ENCODE measurements around the gene DCTD. TPM values are rescaled to one million over a fixed set of nuclear protein-coding genes. Genes with fewer than 3 reads are reported as not detected.

DCTD gene
- total RNA-seq, 1 donor, result 110 TPM

DNA sequence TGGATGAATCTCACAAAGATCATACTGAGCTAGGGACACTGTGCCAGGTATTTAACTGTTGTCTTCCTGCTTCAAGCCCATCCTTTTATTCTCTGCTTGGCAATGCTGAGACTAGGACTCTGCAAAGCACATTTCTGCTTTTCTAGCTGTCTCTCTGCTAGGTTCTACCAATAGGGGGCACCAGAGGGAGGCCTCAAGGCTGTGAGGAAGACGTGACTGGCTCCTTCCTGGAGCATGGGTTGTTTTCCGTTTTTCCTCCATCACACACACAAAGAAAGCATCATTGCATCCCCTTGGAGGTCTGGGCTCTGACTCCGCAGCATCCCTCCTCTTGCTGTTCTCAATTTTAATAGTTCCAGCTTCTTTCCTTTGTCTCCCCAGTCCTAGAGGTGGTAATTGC lies 10.9 kb upstream of the DCTD start:
- Histone ChIP-seq H3K4me2 (ENCODE audit: insufficient read depth, low read length) (no peak overlapping the region), H3K4me1 (ENCODE audit: insufficient read depth, low read length) (peaks cover 22% of the 10 kb centered on the region), H4K20me1 (ENCODE audit: insufficient read depth, low read length) (no peaks in the 10 kb centered on the region), H3K79me2 (ENCODE audit: insufficient read depth, low read length) (no peaks in the 10 kb centered on the region), H3K27me3 (ENCODE audit: insufficient read depth, low read length) (no peaks in the 10 kb centered on the region), H2AFZ (ENCODE audit: low read length) (no peak overlapping the region), H3K36me3 (ENCODE audit: insufficient read depth, low read length) (no peaks in the 10 kb centered on the region), H3K4me3 (ENCODE audit: insufficient read depth, low read length) (no peak overlapping the region), H3K27ac (ENCODE audit: low read depth, low read length) (peak overlapping the region; percentile 85), H3K9me3 (ENCODE audit: low read depth, low read length) (no peaks in the 10 kb centered on the region)
- DNase-seq (ENCODE audit: insufficient read length, low spot score, missing footprints), result no peak
- TF ChIP-seq, protein P1, sequence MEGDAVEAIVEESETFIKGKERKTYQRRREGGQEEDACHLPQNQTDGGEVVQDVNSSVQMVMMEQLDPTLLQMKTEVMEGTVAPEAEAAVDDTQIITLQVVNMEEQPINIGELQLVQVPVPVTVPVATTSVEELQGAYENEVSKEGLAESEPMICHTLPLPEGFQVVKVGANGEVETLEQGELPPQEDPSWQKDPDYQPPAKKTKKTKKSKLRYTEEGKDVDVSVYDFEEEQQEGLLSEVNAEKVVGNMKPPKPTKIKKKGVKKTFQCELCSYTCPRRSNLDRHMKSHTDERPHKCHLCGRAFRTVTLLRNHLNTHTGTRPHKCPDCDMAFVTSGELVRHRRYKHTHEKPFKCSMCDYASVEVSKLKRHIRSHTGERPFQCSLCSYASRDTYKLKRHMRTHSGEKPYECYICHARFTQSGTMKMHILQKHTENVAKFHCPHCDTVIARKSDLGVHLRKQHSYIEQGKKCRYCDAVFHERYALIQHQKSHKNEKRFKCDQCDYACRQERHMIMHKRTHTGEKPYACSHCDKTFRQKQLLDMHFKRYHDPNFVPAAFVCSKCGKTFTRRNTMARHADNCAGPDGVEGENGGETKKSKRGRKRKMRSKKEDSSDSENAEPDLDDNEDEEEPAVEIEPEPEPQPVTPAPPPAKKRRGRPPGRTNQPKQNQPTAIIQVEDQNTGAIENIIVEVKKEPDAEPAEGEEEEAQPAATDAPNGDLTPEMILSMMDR (IDR thresholded peaks at IDR 0.05; ENCODE audit: extremely low read depth, low read depth, low read length), result peak; percentile 36

DNA sequence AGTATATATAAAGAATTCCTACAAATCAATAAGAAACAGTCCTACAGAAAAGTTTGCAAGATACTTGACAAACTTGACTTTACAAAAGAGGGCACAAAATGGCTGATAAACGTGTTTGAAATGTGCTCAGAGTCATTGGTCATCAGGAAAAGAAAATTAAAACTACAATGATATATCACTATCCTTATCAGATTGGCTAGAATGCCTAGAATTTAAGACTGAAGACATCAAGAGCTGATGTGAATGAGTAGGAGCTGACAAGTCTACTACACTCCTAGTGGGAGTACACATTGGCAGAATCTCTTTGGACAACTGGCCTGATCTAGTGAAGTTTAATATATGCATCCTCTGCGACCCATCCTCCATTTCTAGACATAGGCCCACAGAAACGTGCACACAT lies 10.3 kb upstream of the DCTD start:
- TF ChIP-seq, protein P1 (IDR thresholded peaks at IDR 0.05; ENCODE audit: extremely low read depth, low read depth, low read length), result no peak
- Histone ChIP-seq H2AFZ (ENCODE audit: low read length) (no peak overlapping the region), H3K36me3 (ENCODE audit: insufficient read depth, low read length) (no peaks in the 10 kb centered on the region), H3K4me3 (ENCODE audit: insufficient read depth, low read length) (no peak overlapping the region), H4K20me1 (ENCODE audit: insufficient read depth, low read length) (no peaks in the 10 kb centered on the region), H3K27ac (ENCODE audit: low read depth, low read length) (no peak overlapping the region), H3K4me2 (ENCODE audit: insufficient read depth, low read length) (no peak overlapping the region), H3K4me1 (ENCODE audit: insufficient read depth, low read length) (peaks cover 28% of the 10 kb centered on the region), H3K27me3 (ENCODE audit: insufficient read depth, low read length) (no peaks in the 10 kb centered on the region), H3K9me3 (ENCODE audit: low read depth, low read length) (no peaks in the 10 kb centered on the region), H3K79me2 (ENCODE audit: insufficient read depth, low read length) (no peaks in the 10 kb centered on the region)
- no peak for DNase-seq (ENCODE audit: insufficient read length, low spot score, missing footprints)

DNA sequence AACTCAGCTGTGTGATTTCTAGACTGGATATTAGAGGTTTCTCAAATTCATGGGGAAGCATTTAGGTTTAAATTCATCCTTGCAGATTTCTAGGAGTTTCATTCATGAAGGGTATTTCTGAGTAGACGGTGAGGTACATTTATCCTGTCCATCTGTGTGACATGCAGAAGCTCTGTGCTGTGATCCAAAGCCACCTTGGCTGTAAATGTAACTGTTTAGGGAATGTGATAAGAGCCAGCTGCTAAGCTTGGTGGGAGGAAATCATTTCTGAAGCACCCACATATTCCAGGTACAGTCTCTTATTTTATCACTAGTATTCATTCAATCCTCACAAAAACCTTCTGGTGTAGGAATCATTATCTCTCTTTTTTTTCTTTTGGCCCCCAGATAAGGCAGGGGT lies 8.7 kb upstream of the DCTD start:
- H3K4me2 ChIP-seq (ENCODE audit: insufficient read depth, low read length), result no peak overlapping the region
- H3K4me1 ChIP-seq (ENCODE audit: insufficient read depth, low read length), result peaks cover 21% of the 10 kb centered on the region
- H4K20me1 ChIP-seq (ENCODE audit: insufficient read depth, low read length), result no peaks in the 10 kb centered on the region
- H3K36me3 ChIP-seq (ENCODE audit: insufficient read depth, low read length), result no peaks in the 10 kb centered on the region
- H2AFZ ChIP-seq (ENCODE audit: low read length), result no peak overlapping the region
- H3K4me3 ChIP-seq (ENCODE audit: insufficient read depth, low read length), result no peak overlapping the region
- TF ChIP-seq, protein P1 (IDR thresholded peaks at IDR 0.05; ENCODE audit: extremely low read depth, low read depth, low read length), result no peak
- no peaks in the 10 kb centered on the region for H3K79me2 ChIP-seq (ENCODE audit: insufficient read depth, low read length)
- H3K27ac ChIP-seq (ENCODE audit: low read depth, low read length), result no peak overlapping the region
- H3K27me3 ChIP-seq (ENCODE audit: insufficient read depth, low read length), result no peaks in the 10 kb centered on the region
- no peaks in the 10 kb centered on the region for H3K9me3 ChIP-seq (ENCODE audit: low read depth, low read length)
- DNase-seq (ENCODE audit: insufficient read length, low spot score, missing footprints), result no peak

DNA sequence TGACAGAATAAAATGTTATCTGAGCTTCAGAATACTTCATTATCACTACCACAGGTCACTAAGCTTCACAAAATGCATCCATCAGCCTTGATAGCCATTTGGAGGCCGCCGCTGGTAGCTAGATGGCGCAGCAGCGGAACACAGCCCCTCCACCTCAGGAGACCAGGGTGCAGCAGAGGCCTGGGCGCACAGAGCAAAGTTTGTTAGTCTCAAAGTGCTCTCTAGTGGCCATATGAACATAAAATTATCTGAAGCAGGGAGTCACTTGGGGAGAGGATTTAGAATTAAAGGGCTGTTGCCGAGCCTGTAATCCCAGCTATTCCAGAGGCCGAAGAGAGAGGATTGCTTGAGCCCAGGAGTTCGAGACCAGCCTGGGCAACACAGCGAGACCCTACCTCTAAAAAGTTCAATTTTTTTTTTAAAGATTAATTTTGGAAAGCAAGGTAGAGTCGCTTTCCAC lies 8.1 kb upstream of the DCTD start:
- Histone ChIP-seq H3K27ac (ENCODE audit: low read depth, low read length) (no peak overlapping the region), H2AFZ (ENCODE audit: low read length) (no peak overlapping the region)

More for the DNA sequence above, 8.1 kb upstream of the DCTD start:
- H3K4me1 ChIP-seq (ENCODE audit: insufficient read depth, low read length), result peaks cover 21% of the 10 kb centered on the region
- no peaks in the 10 kb centered on the region for H4K20me1 ChIP-seq (ENCODE audit: insufficient read depth, low read length)
- no peak overlapping the region for H3K4me3 ChIP-seq (ENCODE audit: insufficient read depth, low read length)
- H3K4me2 ChIP-seq (ENCODE audit: insufficient read depth, low read length), result no peak overlapping the region
- no peaks in the 10 kb centered on the region for H3K79me2 ChIP-seq (ENCODE audit: insufficient read depth, low read length)
- peak; percentile 63 for DNase-seq (ENCODE audit: insufficient read length, low spot score, missing footprints)
- no peaks in the 10 kb centered on the region for H3K36me3 ChIP-seq (ENCODE audit: insufficient read depth, low read length)
- H3K9me3 ChIP-seq (ENCODE audit: low read depth, low read length), result no peaks in the 10 kb centered on the region
- no peaks in the 10 kb centered on the region for H3K27me3 ChIP-seq (ENCODE audit: insufficient read depth, low read length)
- TF ChIP-seq, protein P1 (IDR thresholded peaks at IDR 0.05; ENCODE audit: extremely low read depth, low read depth, low read length), result peak; percentile 41

Measured in osteoblast (primary cell).